CD1c-positive myeloid dendritic cell (primary cell): Measurements from ENCODE around the gene RPS6KA3.
"Not testable (repeated sequence)": the region's sequence is repeated elsewhere in the genome, so short reads cannot be mapped to it uniquely, and the experiment has no call there.

Source experiments
- DNase-seq: peaks from one replicate; pipeline ENCODE4 v3.0.0-alpha.2; 2016; ENCODE audit errors: extremely low spot score

The RPS6KA3 gene

GRCh38 chrX:20265726-20266681 lies 705 bp downstream of the RPS6KA3 start:
- DNase-seq: peak; percentile 29

GRCh38 chrX:20265221-20265725 lies 1.4 kb downstream of the RPS6KA3 start:
- DNase-seq: peak; percentile 81

- DNase-seq: peak; percentile 48
Observed at GRCh38 chrX:20263474-20263873, 3.2 kb downstream of the RPS6KA3 start.

- DNase-seq: no peak
Observed at GRCh38 chrX:20260885-20261284, 5.8 kb downstream of the RPS6KA3 start.

- DNase-seq: no peak
Observed at GRCh38 chrX:20254712-20255299, 11.9 kb downstream of the RPS6KA3 start.

- no peak for DNase-seq
Observed at GRCh38 chrX:20253232-20253543, 13.5 kb downstream of the RPS6KA3 start.

- peak; percentile 73 for DNase-seq
Observed at GRCh38 chrX:20252381-20253231, 14.1 kb downstream of the RPS6KA3 start.

GRCh38 chrX:20251691-20252090 lies 15.0 kb downstream of the RPS6KA3 start:
- DNase-seq: no peak

GRCh38 chrX:20250146-20250545 lies 16.6 kb downstream of the RPS6KA3 start:
- DNase-seq: not testable (repeated sequence)

GRCh38 chrX:20248592-20249192 lies 18.0 kb downstream of the RPS6KA3 start:
- no peak for DNase-seq

GRCh38 chrX:20244931-20245330 lies 21.8 kb downstream of the RPS6KA3 start:
- DNase-seq: no peak

GRCh38 chrX:20240201-20240600 lies 26.5 kb downstream of the RPS6KA3 start:
- DNase-seq: no peak

- DNase-seq: no peak
Observed at GRCh38 chrX:20237864-20238263, 28.8 kb downstream of the RPS6KA3 start.

GRCh38 chrX:20235755-20236154 lies 31.0 kb downstream of the RPS6KA3 start:
- no peak for DNase-seq

GRCh38 chrX:20233336-20233735 lies 33.4 kb downstream of the RPS6KA3 start:
- DNase-seq: no peak

- no peak for DNase-seq
Observed at GRCh38 chrX:20231598-20231997, 35.1 kb downstream of the RPS6KA3 start.

- no peak for DNase-seq
Observed at GRCh38 chrX:20230406-20230805, 36.3 kb downstream of the RPS6KA3 start.

- no peak for DNase-seq
Observed at GRCh38 chrX:20229155-20229554, 37.6 kb downstream of the RPS6KA3 start.

- no peak for DNase-seq
Observed at GRCh38 chrX:20228245-20228644, 38.5 kb downstream of the RPS6KA3 start.

- DNase-seq: no peak
Observed at GRCh38 chrX:20227116-20227515, 39.6 kb downstream of the RPS6KA3 start.

- DNase-seq: no peak
Observed at GRCh38 chrX:20225488-20225833, 41.2 kb downstream of the RPS6KA3 start.
